Prostate gland (tissue), 2 donors: ENCODE data around the gene GPR155. TPM values are rescaled to one million over a fixed set of nuclear protein-coding genes. Genes with fewer than 3 reads are reported as not detected.
"Not testable (repeated sequence)": the region's sequence is repeated elsewhere in the genome, so short reads cannot be mapped to it uniquely, and the experiment has no call there.

Source experiments
- DNase-seq: peaks from one replicate; pipeline ENCODE4 v3.0.0-alpha.2; 2019; ENCODE audit warnings: low spot score
- H3K27ac ChIP-seq, 2 donors: fragments of 200-600 bp; sonication (generic); 2 replicates each; pipeline ENCODE4 v1.5.1; 2017 to 2019
- H3K27me3 ChIP-seq: fragments of 200-600 bp; sonication (generic); replicated peaks from 2 replicates; pipeline ENCODE4 v1.5.1; 2019; ENCODE audit not compliant: insufficient read depth
- H3K36me3 ChIP-seq, 2 donors: fragments of 200-600 bp; sonication (generic); 1 replicate in 1 of 2; 2 replicates in 1 of 2; pipeline versions ENCODE4 v1.5.1 to v1.8.1; 2017 to 2019
- H3K4me1 ChIP-seq: fragments of 200-600 bp; sonication (generic); replicated peaks from 2 replicates; pipeline ENCODE4 v1.5.1; 2019
- H3K4me3 ChIP-seq, 2 donors: fragments of 200-600 bp; sonication (generic); 2 replicates each; pipeline ENCODE4 v1.5.1; 2017 to 2019
- H3K9me3 ChIP-seq: fragments of 200-600 bp; sonication (generic); 2 replicates; pipeline ENCODE4 v1.5.1; 2017
- CTCF ChIP-seq, 4 experiments: fragments of 200-600 bp in 2 of 4; fragments of 450-650 bp in 2 of 4; sonication (generic) in 2 of 4; IDR thresholded peaks; 1 replicate in 3 of 4; 2 replicates in 1 of 4; pipeline ENCODE4 v1.5.1; 2016 to 2019; ENCODE audit warnings: antibody characterized with exemption in 4 of 4, mild to moderate bottlenecking in 2 of 4, moderate library complexity in 2 of 4
- POLR2A ChIP-seq: fragments of 450-650 bp; IDR thresholded peaks from one replicate; pipeline ENCODE4 v1.6.1; 2016; ENCODE audit warnings: antibody characterized with exemption, mild to moderate bottlenecking
- POLR2AphosphoS5 ChIP-seq: sonication (generic); formaldehyde crosslinking; IDR thresholded peaks from one replicate; pipeline ENCODE4 v1.6.1; 2017; ENCODE audit warnings: antibody characterized with exemption
- WGBS: methylation state at CpG from one replicate; pipeline ENCODE4 v1.1.5; 2018; 5-methylcytosine and 5-hydroxymethylcytosine counted together
- intact Hi-C: fragments of 100-400 bp; cut with DNase I; formaldehyde crosslinking; loops from one replicate; pipeline ENCODE4 v1.14.2; 2022
- total RNA-seq, 2 donors: library from RNA; depleted of rRNA; stranded (reverse); fragments of >200 nt; gene quantifications; one replicate each; pipeline ENCODE4 v1.1.0, GENCODE V29; 2016

The GPR155 gene
- total RNA-seq, 2 donors from 2014 or later, result 3.7 to 4.5 TPM

GRCh38 chr2:174487108-174487819 is 435 bp upstream of the GPR155 start:
- no peaks in the 10 kb centered on the region for H3K4me1 ChIP-seq
- peak overlapping the region; percentile 67 to 77 for H3K27ac ChIP-seq
- H3K27me3 ChIP-seq, result no peaks in the 10 kb centered on the region
- intact Hi-C loops, result loop anchor here (10.0 kb wide), 1 partner anchor 118 kb away; no protein-coding TSS in a partner anchor
- no peaks in the 10 kb centered on the region for H3K36me3 ChIP-seq
- H3K4me3 ChIP-seq, result peak overlapping the region; percentile 76 to 80
- H3K9me3 ChIP-seq, result no peaks in the 10 kb centered on the region
- DNase-seq, result peak; percentile 99
- TF ChIP-seq POLR2AphosphoS5, result peak; percentile 73
- no peak for TF ChIP-seq CTCF (IDR thresholded peaks at IDR 0.05)
- no peak for TF ChIP-seq POLR2A
- WGBS, result 4% methylated on average over 36 of the region's 36 CpGs

GRCh38 chr2:174485788-174486562 is 854 bp downstream of the GPR155 start:
- 1% methylated on average over 23 of the region's 23 CpGs for WGBS
- TF ChIP-seq POLR2A, result no peak
- no peak for TF ChIP-seq POLR2AphosphoS5
- TF ChIP-seq CTCF (IDR thresholded peaks at IDR 0.05), result no peak
- Histone ChIP-seq H3K36me3 (no peaks in the 10 kb centered on the region), H3K4me3 (peak overlapping the region; percentile 76 to 80), H3K27ac (peak overlapping the region; percentile 64 to 72), H3K4me1 (no peaks in the 10 kb centered on the region), H3K27me3 (no peaks in the 10 kb centered on the region), H3K9me3 (no peaks in the 10 kb centered on the region)
- intact Hi-C loops, result loop anchor here (10.0 kb wide), 1 partner anchor 119 kb away; no protein-coding TSS in a partner anchor
- no peak for DNase-seq

GRCh38 chr2:174485045-174485444 is 1.8 kb downstream of the GPR155 start:
- H3K27ac ChIP-seq, result not testable (repeated sequence)
- WGBS, result 72% methylated on average over 9 of the region's 9 CpGs

GRCh38 chr2:174484573-174484972 is 2.3 kb downstream of the GPR155 start:
- Histone ChIP-seq H3K27ac (no peak overlapping the region), H3K36me3 (no peaks in the 10 kb centered on the region), H3K27me3 (no peaks in the 10 kb centered on the region), H3K9me3 (no peaks in the 10 kb centered on the region), H3K4me1 (no peaks in the 10 kb centered on the region), H3K4me3 (no peak overlapping the region)
- 94% methylated on average over 2 of the region's 2 CpGs for WGBS
- DNase-seq, result no peak
- intact Hi-C loops, result loop anchor here (10.0 kb wide), 1 partner anchor 120 kb away; no protein-coding TSS in a partner anchor
- TF ChIP-seq CTCF (IDR thresholded peaks at IDR 0.05) (no peak), POLR2AphosphoS5 (no peak), POLR2A (no peak)

More at GRCh38 chr2:174485045-174485444, 1.8 kb downstream of the GPR155 start:
- H3K4me1 ChIP-seq, H3K27me3 ChIP-seq, H3K9me3 ChIP-seq, DNase-seq, H3K4me3 ChIP-seq, H3K36me3 ChIP-seq: not testable (repeated sequence)
- intact Hi-C loops, result loop anchor here (10.0 kb wide), 1 partner anchor 120 kb away; no protein-coding TSS in a partner anchor

GRCh38 chr2:174482854-174483253 is 4.0 kb downstream of the GPR155 start:
- no peak for DNase-seq
- H3K4me1 ChIP-seq, result no peaks in the 10 kb centered on the region
- no peaks in the 10 kb centered on the region for H3K9me3 ChIP-seq
- H3K36me3 ChIP-seq, result no peaks in the 10 kb centered on the region
- no peak overlapping the region for H3K27ac ChIP-seq
- TF ChIP-seq CTCF (IDR thresholded peaks at IDR 0.05), result no peak
- TF ChIP-seq POLR2AphosphoS5, result no peak
- no peak for TF ChIP-seq POLR2A
- no peak overlapping the region for H3K4me3 ChIP-seq
- 95% methylated on average over 6 of the region's 6 CpGs for WGBS
- no peaks in the 10 kb centered on the region for H3K27me3 ChIP-seq
- intact Hi-C loops, result loop anchor here (10.0 kb wide), 1 partner anchor 122 kb away; no protein-coding TSS in a partner anchor
